NCI-H446 treated with DMSO at 0.1 percent for 48 hours (cell line): ENCODE data around the gene SPDYE11.
"Not testable (repeated sequence)": the region's sequence is repeated elsewhere in the genome, so short reads cannot be mapped to it uniquely, and the experiment has no call there.

Experiments
- DNase-seq: peaks from one replicate; lab custom pipeline; 2025; lab: John Stamatoyannopoulos, UW

The SPDYE11 gene, protein sequence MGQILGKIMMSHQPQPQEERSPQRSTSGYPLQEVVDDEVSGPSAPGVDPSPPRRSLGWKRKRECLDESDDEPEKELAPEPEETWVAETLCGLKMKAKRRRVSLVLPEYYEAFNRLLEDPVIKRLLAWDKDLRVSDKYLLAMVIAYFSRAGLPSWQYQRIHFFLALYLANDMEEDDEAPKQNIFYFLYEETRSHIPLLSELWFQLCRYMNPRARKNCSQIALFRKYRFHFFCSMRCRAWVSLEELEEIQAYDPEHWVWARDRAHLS

GRCh38 chr7:73057811-73058210 is at the start of gene SPDYE11:
Gene SPDYE11, minus strand, starts transcription at chr7:73057911. Its CDS starts 1,800 bp downstream, at chr7:73056111.
- DNase-seq: not testable (repeated sequence)

- DNase-seq: not testable (repeated sequence)
Measured at GRCh38 chr7:73085938-73086337, 28.2 kb upstream of the SPDYE11 start, which contains the start of gene SPDYE9. Gene SPDYE9, minus strand, starts transcription at chr7:73086038. Its CDS starts 1,800 bp downstream, at chr7:73084238.

DNA sequence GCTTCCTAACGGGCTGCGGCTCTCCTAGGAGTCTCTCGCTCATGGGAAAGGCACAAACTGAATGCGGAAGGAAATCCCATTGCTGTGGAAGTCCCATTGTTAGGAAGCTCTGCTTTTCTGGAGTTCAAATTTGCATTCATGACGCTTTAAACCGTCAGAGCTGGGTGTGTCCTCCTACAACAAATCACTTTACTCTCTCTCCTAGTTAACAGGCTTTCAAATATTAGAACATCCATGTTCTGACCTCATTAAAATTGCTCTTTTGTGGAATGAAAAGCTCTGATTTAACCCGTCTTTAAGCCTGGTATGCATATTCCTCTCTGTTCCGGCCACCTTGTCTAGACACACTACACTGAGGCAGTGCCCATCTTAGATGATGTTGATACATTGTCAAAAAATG is 28.0 kb downstream of the SPDYE11 start, which contains the start of gene SPDYE8:
Gene SPDYE8 (minus strand): TSS at position 101 of the 400 bp plus-strand sequence. CDS start 1,800 bp downstream, outside the sequence.
- not testable (repeated sequence) for DNase-seq

DNA sequence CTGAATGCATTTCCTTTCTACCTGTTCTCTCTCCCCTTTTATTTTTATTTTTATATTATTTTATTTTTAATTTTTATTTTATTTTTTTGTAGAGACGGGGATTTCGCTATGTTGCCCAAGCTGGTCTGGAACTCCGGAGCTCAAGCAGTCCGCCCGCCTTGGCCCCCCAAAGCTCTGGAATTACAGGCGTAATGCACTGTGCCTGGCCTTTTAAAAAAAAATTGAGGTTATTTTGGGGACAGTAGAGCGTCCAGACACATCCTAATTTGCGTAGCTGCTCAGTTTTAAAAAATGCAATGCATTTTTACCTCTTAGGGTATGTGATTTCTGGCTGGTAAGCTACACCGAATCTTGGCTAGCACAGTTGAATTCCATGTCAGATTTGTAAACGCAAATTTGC is 51.2 kb downstream of the SPDYE11 start:
- DNase-seq: not testable (repeated sequence)

DNA sequence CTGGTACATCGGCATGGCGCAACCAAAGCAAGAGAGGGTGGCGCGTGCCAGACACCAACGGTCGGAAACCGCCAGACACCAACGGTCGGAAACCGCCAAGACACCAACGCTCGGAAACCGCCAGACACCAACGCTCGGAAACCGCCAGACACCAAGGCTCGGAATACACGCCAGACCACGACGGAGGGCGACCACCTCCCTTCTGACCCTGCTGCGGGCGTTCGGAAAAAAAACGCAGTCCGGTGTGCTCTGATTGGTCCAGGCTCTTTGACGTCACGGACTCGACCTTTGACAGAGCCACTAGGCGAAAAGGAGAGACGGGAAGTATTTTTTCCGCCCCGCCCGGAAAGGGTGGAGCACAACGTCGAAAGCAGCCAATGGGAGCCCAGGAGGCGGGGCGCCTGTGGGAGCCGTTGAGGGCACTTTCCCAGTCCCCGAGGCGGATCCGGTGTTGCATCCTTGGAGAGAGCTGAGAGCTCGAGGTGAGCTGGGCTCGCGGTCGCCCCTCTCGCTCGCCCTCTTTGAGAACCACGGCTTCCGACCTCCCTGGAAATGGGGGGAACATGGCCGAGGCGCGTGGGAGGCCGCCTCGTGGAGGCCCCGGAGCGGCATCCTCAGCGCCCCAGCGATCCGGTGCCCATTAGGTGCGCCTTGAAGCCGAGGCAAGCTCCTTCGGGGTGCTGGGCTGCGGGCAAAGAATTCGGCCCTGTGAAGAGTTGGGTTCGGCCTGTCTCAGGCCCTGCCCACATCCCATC is 51.8 kb downstream of the SPDYE11 start:
- not testable (repeated sequence) for DNase-seq

GRCh38 chr7:73005356-73005692 is 52.4 kb downstream of the SPDYE11 start:
- not testable (repeated sequence) for DNase-seq

GRCh38 chr7:72997887-72998468 is 59.7 kb downstream of the SPDYE11 start:
- not testable (repeated sequence) for DNase-seq
